NCI-H187 treated with DMSO at 0.1 percent for 48 hours (cell line): ENCODE measurements around the gene THAP2.

Experiments used
- DNase-seq: peaks from one replicate; lab custom pipeline; 2025; lab: John Stamatoyannopoulos, UW

Gene THAP2

GRCh38 chr12:71703206-71703605, 39.1 kb downstream of the THAP2 start:
- no peak for DNase-seq

GRCh38 chr12:71704920-71705319, 40.8 kb downstream of the THAP2 start:
- no peak for DNase-seq

GRCh38 chr12:71708658-71709057, 44.6 kb downstream of the THAP2 start:
- DNase-seq: no peak

GRCh38 chr12:71710276-71711125, 46.4 kb downstream of the THAP2 start:
- DNase-seq: no peak

GRCh38 chr12:71718611-71719010, 54.5 kb downstream of the THAP2 start:
- no peak for DNase-seq

GRCh38 chr12:71719647-71720370, 55.7 kb downstream of the THAP2 start:
- DNase-seq: no peak

GRCh38 chr12:71721783-71722505, 57.8 kb downstream of the THAP2 start:
- no peak for DNase-seq

- DNase-seq: no peak
Measured at GRCh38 chr12:71725011-71725410, 60.9 kb downstream of the THAP2 start.

- DNase-seq: no peak
Measured at GRCh38 chr12:71726548-71726947, 62.4 kb downstream of the THAP2 start.

GRCh38 chr12:71727958-71728357, 63.9 kb downstream of the THAP2 start:
- no peak for DNase-seq
